H1 (cell line): ENCODE results near the gene LPCAT1.

Source experiments
- ASH2L ChIP-seq: fragments of 200-600, 300-600 bp; sonication (generic); IDR thresholded peaks from one replicate; pipeline ENCODE4 v1.7.1; 2017; ENCODE audit warnings: low read length
- BRCA1 ChIP-seq: IDR thresholded peaks from 2 replicates; pipeline ENCODE4 v1.6.1; 2012; ENCODE audit warnings: low read depth, low read length, improper control_type of control experiment
- CTCF ChIP-seq, 3 experiments: IDR thresholded peaks; 1 replicate in 2 of 3; 2 replicates in 1 of 3; pipeline versions ENCODE4 v1.5.1 to v1.6.1; 2011; ENCODE audit warnings: low read length in 3 of 3, mild to moderate bottlenecking in 3 of 3, inconsistent platforms in 2 of 3, low read depth in 1 of 3, moderate library complexity in 1 of 3; ENCODE audit not compliant: insufficient read depth in 1 of 3; ENCODE audit errors: control extremely low read depth in 1 of 3
- EP300 ChIP-seq, 2 experiments: IDR thresholded peaks; 1 replicate in 1 of 2; 2 replicates in 1 of 2; pipeline ENCODE4 v1.6.1; 2011 to 2012; ENCODE audit warnings: low read depth in 2 of 2, low read length in 2 of 2, mild to moderate bottlenecking in 2 of 2, borderline replicate concordance in 1 of 2, inconsistent platforms in 1 of 2, moderate library complexity in 1 of 2
- GABPA ChIP-seq: IDR thresholded peaks from 2 replicates; pipeline ENCODE4 v1.6.1; 2011; ENCODE audit warnings: mild to moderate bottlenecking, low read length, moderate library complexity, borderline replicate concordance; ENCODE audit not compliant: insufficient read depth
- MAFK ChIP-seq: IDR thresholded peaks from 2 replicates; pipeline ENCODE4 v1.6.1; 2012; ENCODE audit warnings: low read depth, mild to moderate bottlenecking, improper control_type of control experiment, low read length
- POLR2A ChIP-seq, 2 experiments: IDR thresholded peaks; 1 replicate in 1 of 2; 2 replicates in 1 of 2; pipeline ENCODE4 v1.6.1; 2011; ENCODE audit warnings: low read depth in 2 of 2, low read length in 2 of 2, mild to moderate bottlenecking in 2 of 2; ENCODE audit errors: control extremely low read depth in 1 of 2
- POLR2AphosphoS5 ChIP-seq: IDR thresholded peaks from 2 replicates; pipeline ENCODE4 v1.6.1; 2011; ENCODE audit warnings: low read depth, low read length
- SIRT6 ChIP-seq: IDR thresholded peaks from one replicate; pipeline ENCODE4 v1.7.1; 2012; ENCODE audit warnings: low read length, inconsistent platforms
- TBP ChIP-seq: IDR thresholded peaks from 2 replicates; pipeline ENCODE4 v1.6.1; 2011; ENCODE audit warnings: low read depth, low read length, improper control_type of control experiment
- TCF12 ChIP-seq: IDR thresholded peaks from 2 replicates; pipeline ENCODE4 v1.6.1; 2011; ENCODE audit warnings: low read depth, mild to moderate bottlenecking, low read length

GRCh38 chr5:1492757-1493156 is 31.0 kb downstream of the LPCAT1 start:
- TF ChIP-seq MAFK (no peak), POLR2AphosphoS5 (no peak), CTCF (IDR thresholded peaks at IDR 0.05; ENCODE audit: control extremely low read depth in 1 of 3, insufficient read depth in 1 of 3, low read depth in 1 of 3, low read length in 3 of 3) (no peak), TBP (no peak), GABPA (no peak), SIRT6 (no peak), POLR2A (IDR thresholded peaks at IDR 0.05; ENCODE audit: control extremely low read depth in 1 of 2, low read depth in 2 of 2, low read length in 2 of 2) (no peak), BRCA1 (no peak), EP300 (IDR thresholded peaks at IDR 0.05; ENCODE audit: borderline replicate concordance in 1 of 2, low read depth in 2 of 2, low read length in 2 of 2) (no peak), ASH2L (no peak), TCF12 (no peak)
